Neural cell (in vitro differentiated cells): ENCODE results near the gene SAP30L. TPM values are rescaled to one million over a fixed set of nuclear protein-coding genes. Genes with fewer than 3 reads are reported as not detected.

Experiments used
- H2AFZ ChIP-seq: fragments of 200-600, 300-800 bp; sonication (generic), shearing (Covaris generic); 2 replicates; pipeline ENCODE4 v1.6.0; 2014; ENCODE audit warnings: low read depth, mild to moderate bottlenecking, antibody characterized with exemption, low read length, moderate library complexity
- H3F3A ChIP-seq: fragments of 200-600 bp; shearing (Covaris generic); 2 replicates; pipeline ENCODE4 v1.6.1; 2016; ENCODE audit warnings: mild to moderate bottlenecking, moderate library complexity, mixed read lengths, antibody characterized with exemption, low read length; ENCODE audit not compliant: insufficient read depth, poor library complexity, severe bottlenecking
- H3K27ac ChIP-seq: fragments of 200-600, 300-800 bp; sonication (generic), shearing (Covaris generic); 2 replicates; pipeline ENCODE4 v1.5.1; 2014; ENCODE audit warnings: mild to moderate bottlenecking, low read length, moderate library complexity
- H3K27me3 ChIP-seq: fragments of 300-800, 200-600 bp; sonication (generic), shearing (Covaris generic); 2 replicates; pipeline ENCODE4 v1.6.0; 2014; ENCODE audit warnings: mild to moderate bottlenecking, low read depth, low read length, moderate library complexity; ENCODE audit not compliant: insufficient read depth
- H3K36me3 ChIP-seq: fragments of 300-800, 200-600 bp; sonication (generic), shearing (Covaris generic); 2 replicates; pipeline ENCODE4 v1.5.1; 2014; ENCODE audit warnings: mild to moderate bottlenecking, antibody characterized with exemption, low read length, moderate library complexity; ENCODE audit not compliant: insufficient read depth
- H3K4me2 ChIP-seq: fragments of 300-800, 200-600 bp; sonication (generic), shearing (Covaris generic); 2 replicates; pipeline ENCODE4 v1.6.0; 2014; ENCODE audit warnings: mild to moderate bottlenecking, low read length
- H3K4me3 ChIP-seq: fragments of 300-800, 200-600 bp; sonication (generic), shearing (Covaris generic); 2 replicates; pipeline ENCODE4 v1.5.1; 2014; ENCODE audit warnings: mild to moderate bottlenecking, low read length, moderate library complexity
- H3K79me2 ChIP-seq: fragments of 200-600 bp; shearing (Covaris generic); replicated peaks from 2 replicates; pipeline ENCODE4 v1.6.0; 2014; ENCODE audit warnings: mild to moderate bottlenecking, low read length, moderate library complexity; ENCODE audit not compliant: insufficient read depth
- H3K9ac ChIP-seq: fragments of 300-800, 200-600 bp; sonication (generic), shearing (Covaris generic); 2 replicates; pipeline ENCODE4 v1.6.1; 2016; ENCODE audit warnings: mild to moderate bottlenecking, low read length, mixed read lengths
- H3K9me2 ChIP-seq: fragments of 200-600 bp; shearing (Covaris generic); 2 replicates; pipeline ENCODE4 v1.6.1; 2016; ENCODE audit warnings: mild to moderate bottlenecking, low read length, mixed read lengths; ENCODE audit not compliant: insufficient read depth
- H3K9me3 ChIP-seq: fragments of 200-600, 300-800 bp; sonication (generic), shearing (Covaris generic); 2 replicates; pipeline ENCODE4 v1.6.1; 2016; ENCODE audit warnings: mild to moderate bottlenecking, mixed run types, low read length, moderate library complexity, mixed read lengths
- H4K20me1 ChIP-seq: fragments of 200-600 bp; shearing (Covaris generic); 2 replicates; pipeline ENCODE4 v1.6.1; 2016; ENCODE audit warnings: mild to moderate bottlenecking, mixed run types; ENCODE audit not compliant: insufficient read depth
- EP300 ChIP-seq: fragments of 450-650 bp; conservative IDR thresholded peaks from 2 replicates; pipeline ENCODE4 v1.6.1; 2014; ENCODE audit warnings: antibody characterized with exemption, mild to moderate bottlenecking, moderate library complexity; ENCODE audit not compliant: poor library complexity, severe bottlenecking
- EZH2 ChIP-seq: fragments of 200-600, 300-800 bp; shearing (Covaris generic), sonication (generic); IDR thresholded peaks from 2 replicates; pipeline ENCODE4 v1.6.1; 2014; ENCODE audit warnings: antibody characterized with exemption, low read length, borderline replicate concordance, mild to moderate bottlenecking; ENCODE audit not compliant: insufficient read depth, poor library complexity, severe bottlenecking
- MXI1 ChIP-seq: fragments of 450-650 bp; conservative IDR thresholded peaks from 2 replicates; pipeline ENCODE4 v1.6.1; 2014; ENCODE audit warnings: antibody characterized with exemption, mild to moderate bottlenecking; ENCODE audit not compliant: poor library complexity, severe bottlenecking
- POLR2AphosphoS5 ChIP-seq: IDR thresholded peaks from 2 replicates; pipeline ENCODE4 v1.6.1; 2012
- RAD21 ChIP-seq: fragments of 450-650 bp; conservative IDR thresholded peaks from 2 replicates; pipeline ENCODE4 v1.6.1; 2014; ENCODE audit warnings: antibody characterized with exemption, mild to moderate bottlenecking, moderate library complexity
- SMC3 ChIP-seq: fragments of 450-650 bp; conservative IDR thresholded peaks from 2 replicates; pipeline ENCODE4 v1.6.1; 2014; ENCODE audit warnings: antibody characterized with exemption, mild to moderate bottlenecking, moderate library complexity; ENCODE audit not compliant: poor library complexity
- TAF1 ChIP-seq: IDR thresholded peaks from 2 replicates; pipeline ENCODE4 v1.6.1; 2012; ENCODE audit warnings: low read depth
- polyA plus RNA-seq: library from polyadenylated mRNA; depleted of rRNA; stranded (reverse); fragments of >200 nt; gene quantifications from 2 replicates; pipeline ENCODE4 v1.2.3, GENCODE V29; 2014
- TF ChIP-seq, protein P1 (sequence below): IDR thresholded peaks from 2 replicates; pipeline ENCODE4 v1.6.1; 2012; ENCODE audit warnings: borderline replicate concordance
- TF ChIP-seq, protein P2 (sequence below): fragments of 450-650 bp; IDR thresholded peaks from 2 replicates; pipeline ENCODE4 v1.5.1; 2014; ENCODE audit warnings: antibody characterized with exemption, mild to moderate bottlenecking, moderate library complexity; ENCODE audit not compliant: poor library complexity, severe bottlenecking

SAP30L gene
- polyA plus RNA-seq, 1 donor from 2014 or later, result 18.5 TPM

DNA sequence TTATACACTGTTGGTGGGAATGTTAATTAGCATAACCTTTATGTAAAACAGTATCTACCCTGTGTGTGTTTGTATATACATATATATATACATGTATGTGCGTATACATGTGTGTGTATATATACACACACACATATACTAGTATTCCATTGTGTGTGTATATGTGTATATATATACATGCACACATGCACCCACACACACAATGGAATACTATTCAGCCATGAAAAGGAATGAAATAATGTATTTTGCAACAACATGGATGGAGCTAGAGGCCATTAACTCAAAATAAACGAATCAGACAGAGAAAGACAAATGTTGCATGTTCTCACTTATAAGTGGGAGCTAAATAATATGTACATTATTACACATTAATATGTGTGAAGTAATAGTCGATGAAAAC is 17.6 kb upstream of the SAP30L start:
- TF ChIP-seq SMC3 (no peak), POLR2AphosphoS5 (no peak)
- Histone ChIP-seq H3K4me3 (no peak overlapping the region), H3F3A (no peaks in the 10 kb centered on the region), H4K20me1 (no peaks in the 10 kb centered on the region), H3K27me3 (no peaks in the 10 kb centered on the region), H3K9me3 (no peaks in the 10 kb centered on the region), H2AFZ (no peak overlapping the region), H3K36me3 (no peaks in the 10 kb centered on the region), H3K9ac (no peak overlapping the region), H3K9me2 (no peaks in the 10 kb centered on the region), H3K4me2 (no peak overlapping the region), H3K27ac (no peak overlapping the region), H3K79me2 (no peaks in the 10 kb centered on the region)

DNA sequence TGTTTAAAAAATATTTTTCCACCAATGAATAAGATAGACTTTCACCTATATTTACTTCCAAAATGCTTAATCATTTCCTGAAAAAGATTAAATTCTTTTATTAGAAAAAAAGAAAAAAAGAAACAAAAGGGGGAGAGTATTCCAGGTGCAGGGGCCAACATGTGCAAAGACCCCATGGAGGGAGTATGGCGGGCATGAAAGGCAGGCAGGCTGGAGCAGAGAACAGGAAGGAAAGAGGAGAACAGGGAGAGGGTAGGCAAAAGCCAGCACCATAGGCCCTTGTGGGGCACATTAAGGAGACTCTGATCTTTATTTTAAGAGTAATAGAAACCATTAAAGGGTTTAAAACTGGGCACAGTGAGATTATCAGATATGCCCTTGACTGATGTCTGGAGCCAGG is 16.5 kb upstream of the SAP30L start:
- H3K4me3 ChIP-seq, result no peak overlapping the region
- no peaks in the 10 kb centered on the region for H3K9me2 ChIP-seq
- H3K9me3 ChIP-seq, result no peaks in the 10 kb centered on the region
- H2AFZ ChIP-seq, result no peak overlapping the region
- no peaks in the 10 kb centered on the region for H3K36me3 ChIP-seq
- no peak overlapping the region for H3K27ac ChIP-seq
- no peak overlapping the region for H3K9ac ChIP-seq
- H3F3A ChIP-seq, result no peaks in the 10 kb centered on the region
- TF ChIP-seq TAF1 (no peak), RAD21 (no peak), EZH2 (no peak), MXI1 (no peak), EP300 (no peak), SMC3 (no peak), POLR2AphosphoS5 (no peak)
- TF ChIP-seq, protein P1, sequence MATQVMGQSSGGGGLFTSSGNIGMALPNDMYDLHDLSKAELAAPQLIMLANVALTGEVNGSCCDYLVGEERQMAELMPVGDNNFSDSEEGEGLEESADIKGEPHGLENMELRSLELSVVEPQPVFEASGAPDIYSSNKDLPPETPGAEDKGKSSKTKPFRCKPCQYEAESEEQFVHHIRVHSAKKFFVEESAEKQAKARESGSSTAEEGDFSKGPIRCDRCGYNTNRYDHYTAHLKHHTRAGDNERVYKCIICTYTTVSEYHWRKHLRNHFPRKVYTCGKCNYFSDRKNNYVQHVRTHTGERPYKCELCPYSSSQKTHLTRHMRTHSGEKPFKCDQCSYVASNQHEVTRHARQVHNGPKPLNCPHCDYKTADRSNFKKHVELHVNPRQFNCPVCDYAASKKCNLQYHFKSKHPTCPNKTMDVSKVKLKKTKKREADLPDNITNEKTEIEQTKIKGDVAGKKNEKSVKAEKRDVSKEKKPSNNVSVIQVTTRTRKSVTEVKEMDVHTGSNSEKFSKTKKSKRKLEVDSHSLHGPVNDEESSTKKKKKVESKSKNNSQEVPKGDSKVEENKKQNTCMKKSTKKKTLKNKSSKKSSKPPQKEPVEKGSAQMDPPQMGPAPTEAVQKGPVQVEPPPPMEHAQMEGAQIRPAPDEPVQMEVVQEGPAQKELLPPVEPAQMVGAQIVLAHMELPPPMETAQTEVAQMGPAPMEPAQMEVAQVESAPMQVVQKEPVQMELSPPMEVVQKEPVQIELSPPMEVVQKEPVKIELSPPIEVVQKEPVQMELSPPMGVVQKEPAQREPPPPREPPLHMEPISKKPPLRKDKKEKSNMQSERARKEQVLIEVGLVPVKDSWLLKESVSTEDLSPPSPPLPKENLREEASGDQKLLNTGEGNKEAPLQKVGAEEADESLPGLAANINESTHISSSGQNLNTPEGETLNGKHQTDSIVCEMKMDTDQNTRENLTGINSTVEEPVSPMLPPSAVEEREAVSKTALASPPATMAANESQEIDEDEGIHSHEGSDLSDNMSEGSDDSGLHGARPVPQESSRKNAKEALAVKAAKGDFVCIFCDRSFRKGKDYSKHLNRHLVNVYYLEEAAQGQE, result no peak
- TF ChIP-seq, protein P2, sequence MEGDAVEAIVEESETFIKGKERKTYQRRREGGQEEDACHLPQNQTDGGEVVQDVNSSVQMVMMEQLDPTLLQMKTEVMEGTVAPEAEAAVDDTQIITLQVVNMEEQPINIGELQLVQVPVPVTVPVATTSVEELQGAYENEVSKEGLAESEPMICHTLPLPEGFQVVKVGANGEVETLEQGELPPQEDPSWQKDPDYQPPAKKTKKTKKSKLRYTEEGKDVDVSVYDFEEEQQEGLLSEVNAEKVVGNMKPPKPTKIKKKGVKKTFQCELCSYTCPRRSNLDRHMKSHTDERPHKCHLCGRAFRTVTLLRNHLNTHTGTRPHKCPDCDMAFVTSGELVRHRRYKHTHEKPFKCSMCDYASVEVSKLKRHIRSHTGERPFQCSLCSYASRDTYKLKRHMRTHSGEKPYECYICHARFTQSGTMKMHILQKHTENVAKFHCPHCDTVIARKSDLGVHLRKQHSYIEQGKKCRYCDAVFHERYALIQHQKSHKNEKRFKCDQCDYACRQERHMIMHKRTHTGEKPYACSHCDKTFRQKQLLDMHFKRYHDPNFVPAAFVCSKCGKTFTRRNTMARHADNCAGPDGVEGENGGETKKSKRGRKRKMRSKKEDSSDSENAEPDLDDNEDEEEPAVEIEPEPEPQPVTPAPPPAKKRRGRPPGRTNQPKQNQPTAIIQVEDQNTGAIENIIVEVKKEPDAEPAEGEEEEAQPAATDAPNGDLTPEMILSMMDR, result no peak
- H3K4me2 ChIP-seq, result no peak overlapping the region
- H4K20me1 ChIP-seq, result no peaks in the 10 kb centered on the region
- no peaks in the 10 kb centered on the region for H3K79me2 ChIP-seq
- no peaks in the 10 kb centered on the region for H3K27me3 ChIP-seq

DNA sequence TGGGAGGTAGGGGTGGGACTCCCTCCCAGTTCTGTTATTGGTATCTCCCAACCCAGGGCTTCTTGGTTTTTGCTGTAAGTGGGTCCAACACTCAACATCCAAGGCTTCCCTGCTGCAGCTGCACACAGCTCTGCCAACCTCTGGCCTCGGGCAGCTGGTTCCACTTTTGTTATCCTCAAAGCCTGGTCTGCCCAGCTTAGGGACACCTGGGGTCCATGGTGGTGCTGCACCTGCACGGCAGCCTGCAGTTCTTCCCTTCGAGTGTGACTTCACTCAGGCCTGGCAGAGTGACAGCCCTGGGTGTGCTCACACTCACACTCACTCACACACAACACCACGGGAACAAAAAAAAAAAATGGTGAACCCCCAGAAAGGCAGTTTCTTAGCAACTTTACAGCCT is 15.3 kb upstream of the SAP30L start:
- TF ChIP-seq, protein P1, result no peak
- TF ChIP-seq TAF1 (no peak), EZH2 (no peak), MXI1 (no peak), EP300 (no peak)
- no peak overlapping the region for H3K9ac ChIP-seq
- no peaks in the 10 kb centered on the region for H3K79me2 ChIP-seq
- H3K27ac ChIP-seq, result no peak overlapping the region
- no peaks in the 10 kb centered on the region for H3K36me3 ChIP-seq
- no peaks in the 10 kb centered on the region for H3K27me3 ChIP-seq
- no peak overlapping the region for H3K4me2 ChIP-seq
- no peaks in the 10 kb centered on the region for H4K20me1 ChIP-seq
- no peak overlapping the region for H2AFZ ChIP-seq
- no peaks in the 10 kb centered on the region for H3K9me3 ChIP-seq
- no peak overlapping the region for H3K4me3 ChIP-seq
- H3F3A ChIP-seq, result no peaks in the 10 kb centered on the region
- no peaks in the 10 kb centered on the region for H3K9me2 ChIP-seq
